Astrocyte (in vitro differentiated cells and primary cell): ENCODE results near the gene COPS6. TPM values are rescaled to one million over a fixed set of nuclear protein-coding genes. Genes with fewer than 3 reads are reported as not detected.

Experiments
- DNase-seq: peaks from one replicate; pipeline ENCODE4 v3.0.0-alpha.2; 2010; ENCODE audit warnings: low read depth
- FAIRE-seq: peaks from 2 replicates; lab custom pipeline; 2011; peaks lifted over from hg19 to GRCh38; lab: Jason Lieb, UNC
- H2AFZ ChIP-seq: 2 replicates; pipeline ENCODE4 v1.6.0; 2012; ENCODE audit warnings: low read depth, low read length, inconsistent platforms
- H3K27ac ChIP-seq: 2 replicates; pipeline ENCODE4 v1.5.1; 2011; ENCODE audit warnings: low read depth, low read length, inconsistent platforms
- H3K27me3 ChIP-seq: 2 replicates; pipeline ENCODE4 v1.6.0; 2011; ENCODE audit warnings: low read length, inconsistent platforms; ENCODE audit not compliant: insufficient read depth
- H3K36me3 ChIP-seq: 2 replicates; pipeline ENCODE4 v1.5.1; 2011; ENCODE audit warnings: low read length, inconsistent platforms; ENCODE audit not compliant: insufficient read depth
- H3K4me1 ChIP-seq: 2 replicates; pipeline ENCODE4 v1.5.1; 2011; ENCODE audit warnings: low read length, inconsistent platforms; ENCODE audit not compliant: insufficient read depth
- H3K4me2 ChIP-seq: 2 replicates; pipeline ENCODE4 v1.6.0; 2012; ENCODE audit warnings: low read length, inconsistent platforms
- H3K4me3 ChIP-seq: 2 replicates; pipeline ENCODE4 v1.5.1; 2011; ENCODE audit warnings: low read depth, mild to moderate bottlenecking, low read length, inconsistent platforms; ENCODE audit not compliant: insufficient read depth
- H3K79me2 ChIP-seq: 2 replicates; pipeline ENCODE4 v1.6.0; 2012; ENCODE audit warnings: mild to moderate bottlenecking, low read length, inconsistent platforms; ENCODE audit not compliant: insufficient read depth
- H3K9ac ChIP-seq: 2 replicates; pipeline ENCODE4 v1.6.0; 2012; ENCODE audit warnings: mild to moderate bottlenecking, low read length, inconsistent platforms
- H3K9me3 ChIP-seq: 2 replicates; pipeline ENCODE4 v1.5.1; 2012; ENCODE audit warnings: low read depth, mild to moderate bottlenecking, low read length, inconsistent platforms; ENCODE audit not compliant: insufficient read depth
- H4K20me1 ChIP-seq: 2 replicates; pipeline ENCODE4 v1.6.0; 2012; ENCODE audit warnings: low read length, inconsistent platforms; ENCODE audit not compliant: insufficient read depth
- H3K27ac Mint-ChIP-seq: one replicate; pipeline ENCODE4 v1.8.0; 2021; ENCODE audit warnings: mild to moderate bottlenecking, mixed read lengths; ENCODE audit not compliant: unreplicated experiment
- H3K27me3 Mint-ChIP-seq: one replicate; pipeline ENCODE4 v1.8.0; 2021; ENCODE audit warnings: low read depth, mixed read lengths; ENCODE audit not compliant: unreplicated experiment
- H3K36me3 Mint-ChIP-seq: one replicate; pipeline ENCODE4 v1.8.0; 2021; ENCODE audit warnings: low read depth, mixed read lengths; ENCODE audit not compliant: unreplicated experiment
- H3K4me1 Mint-ChIP-seq: one replicate; pipeline ENCODE4 v1.8.0; 2021; ENCODE audit warnings: low read depth, mixed read lengths; ENCODE audit not compliant: unreplicated experiment
- H3K4me3 Mint-ChIP-seq: one replicate; pipeline ENCODE4 v1.8.0; 2021; ENCODE audit warnings: mild to moderate bottlenecking, moderate library complexity, mixed read lengths; ENCODE audit not compliant: unreplicated experiment
- H3K9me3 Mint-ChIP-seq: one replicate; pipeline ENCODE4 v1.8.0; 2021; ENCODE audit warnings: mild to moderate bottlenecking, mixed read lengths; ENCODE audit not compliant: unreplicated experiment
- EZH2 ChIP-seq: IDR thresholded peaks from 2 replicates; pipeline ENCODE4 v1.6.1; 2012; ENCODE audit warnings: mild to moderate bottlenecking, low read length, inconsistent platforms; ENCODE audit not compliant: insufficient read depth
- total RNA-seq: library from RNA; stranded (reverse); gene quantifications from 2 replicates; pipeline ENCODE4 v1.2.1, GENCODE V29; 2021
- TF ChIP-seq, protein P1 (sequence below): IDR thresholded peaks from 2 replicates; pipeline ENCODE4 v1.5.1; 2011; ENCODE audit warnings: low read depth, mild to moderate bottlenecking, inconsistent platforms, low read length, moderate library complexity; ENCODE audit not compliant: insufficient read depth

The COPS6 gene
- total RNA-seq, 1 donor from 2014 or later: 95.3 TPM

DNA sequence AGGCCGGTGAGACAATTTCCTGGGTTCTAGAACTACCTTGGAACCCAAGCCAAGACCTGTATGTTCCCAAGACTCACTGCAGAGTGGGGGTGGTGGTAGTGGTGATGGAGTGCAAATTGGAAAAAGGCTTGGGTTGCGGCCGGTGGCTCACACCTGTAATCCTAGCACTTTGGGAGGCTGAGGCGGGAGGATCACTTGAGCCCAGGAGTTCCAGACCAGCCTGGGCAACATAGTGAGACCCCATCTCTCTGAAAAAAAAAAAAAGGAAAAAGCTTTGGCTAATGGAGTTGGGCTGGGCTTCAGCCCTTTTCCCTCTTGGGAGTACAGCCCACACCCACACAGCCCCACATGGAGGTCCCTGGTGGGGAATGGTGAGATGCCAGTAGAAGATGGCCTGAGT, 16.8 kb downstream of the COPS6 start:
- H3K36me3 ChIP-seq: peaks cover 15% of the 10 kb centered on the region
- TF ChIP-seq, protein P1, sequence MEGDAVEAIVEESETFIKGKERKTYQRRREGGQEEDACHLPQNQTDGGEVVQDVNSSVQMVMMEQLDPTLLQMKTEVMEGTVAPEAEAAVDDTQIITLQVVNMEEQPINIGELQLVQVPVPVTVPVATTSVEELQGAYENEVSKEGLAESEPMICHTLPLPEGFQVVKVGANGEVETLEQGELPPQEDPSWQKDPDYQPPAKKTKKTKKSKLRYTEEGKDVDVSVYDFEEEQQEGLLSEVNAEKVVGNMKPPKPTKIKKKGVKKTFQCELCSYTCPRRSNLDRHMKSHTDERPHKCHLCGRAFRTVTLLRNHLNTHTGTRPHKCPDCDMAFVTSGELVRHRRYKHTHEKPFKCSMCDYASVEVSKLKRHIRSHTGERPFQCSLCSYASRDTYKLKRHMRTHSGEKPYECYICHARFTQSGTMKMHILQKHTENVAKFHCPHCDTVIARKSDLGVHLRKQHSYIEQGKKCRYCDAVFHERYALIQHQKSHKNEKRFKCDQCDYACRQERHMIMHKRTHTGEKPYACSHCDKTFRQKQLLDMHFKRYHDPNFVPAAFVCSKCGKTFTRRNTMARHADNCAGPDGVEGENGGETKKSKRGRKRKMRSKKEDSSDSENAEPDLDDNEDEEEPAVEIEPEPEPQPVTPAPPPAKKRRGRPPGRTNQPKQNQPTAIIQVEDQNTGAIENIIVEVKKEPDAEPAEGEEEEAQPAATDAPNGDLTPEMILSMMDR: no peak
- TF ChIP-seq EZH2: no peak

DNA sequence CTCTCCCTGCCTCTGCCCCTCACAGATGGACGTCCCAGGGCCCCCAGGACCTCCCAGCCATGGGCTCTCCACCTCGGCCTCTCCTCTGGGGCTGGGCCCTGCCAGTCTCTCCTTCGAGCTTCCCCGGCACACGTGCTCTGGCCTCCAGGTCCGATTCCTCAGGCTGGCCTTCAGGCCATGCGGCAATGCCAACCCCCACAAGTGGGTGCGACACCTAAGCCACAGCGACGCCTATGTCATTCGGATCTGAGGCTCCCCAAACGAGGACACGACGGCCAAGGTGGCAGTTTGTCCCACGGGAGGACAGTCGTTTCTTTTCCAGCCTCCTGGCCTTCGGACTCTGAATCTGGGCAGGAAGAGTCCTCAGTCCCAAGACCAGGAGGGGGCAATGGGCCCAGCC, 17.9 kb downstream of the COPS6 start:
- Histone ChIP-seq H3K27me3 (no peaks in the 10 kb centered on the region), H2AFZ (no peak overlapping the region), H3K27ac (no peak overlapping the region), H3K4me1 (peaks cover 10% of the 10 kb centered on the region), H4K20me1 (peaks cover 13% of the 10 kb centered on the region), H3K9me3 (no peaks in the 10 kb centered on the region), H3K36me3 (peaks cover 21% of the 10 kb centered on the region), H3K9ac (no peak overlapping the region), H3K4me2 (no peak overlapping the region), H3K79me2 (peaks cover 6% of the 10 kb centered on the region), H3K4me3 (no peak overlapping the region)
- H3K4me1 Mint-ChIP-seq: peaks cover 6% of the 10 kb centered on the region
- DNase-seq (no peak), FAIRE-seq (no peak)
- no peak overlapping the region for H3K4me3 Mint-ChIP-seq
- peaks cover 31% of the 10 kb centered on the region for H3K36me3 Mint-ChIP-seq
- TF ChIP-seq EZH2: no peak
- TF ChIP-seq, protein P1: no peak
- no peaks in the 10 kb centered on the region for H3K9me3 Mint-ChIP-seq
- no peaks in the 10 kb centered on the region for H3K27me3 Mint-ChIP-seq
- peak overlapping the region; percentile 69 for H3K27ac Mint-ChIP-seq

More for the DNA sequence above, 16.8 kb downstream of the COPS6 start:
- Histone ChIP-seq H3K9me3 (no peaks in the 10 kb centered on the region), H3K79me2 (peaks cover 12% of the 10 kb centered on the region), H4K20me1 (peaks cover 13% of the 10 kb centered on the region), H3K4me2 (no peak overlapping the region), H2AFZ (no peak overlapping the region), H3K27ac (no peak overlapping the region), H3K9ac (no peak overlapping the region), H3K4me1 (peaks cover 10% of the 10 kb centered on the region), H3K27me3 (no peaks in the 10 kb centered on the region), H3K4me3 (no peak overlapping the region)
- no peaks in the 10 kb centered on the region for H3K9me3 Mint-ChIP-seq
- DNase-seq: no peak
- peaks cover 6% of the 10 kb centered on the region for H3K4me1 Mint-ChIP-seq
- peaks cover 26% of the 10 kb centered on the region for H3K36me3 Mint-ChIP-seq
- H3K27me3 Mint-ChIP-seq: no peaks in the 10 kb centered on the region
- H3K27ac Mint-ChIP-seq: no peak overlapping the region
- no peak for FAIRE-seq
- no peak overlapping the region for H3K4me3 Mint-ChIP-seq

DNA sequence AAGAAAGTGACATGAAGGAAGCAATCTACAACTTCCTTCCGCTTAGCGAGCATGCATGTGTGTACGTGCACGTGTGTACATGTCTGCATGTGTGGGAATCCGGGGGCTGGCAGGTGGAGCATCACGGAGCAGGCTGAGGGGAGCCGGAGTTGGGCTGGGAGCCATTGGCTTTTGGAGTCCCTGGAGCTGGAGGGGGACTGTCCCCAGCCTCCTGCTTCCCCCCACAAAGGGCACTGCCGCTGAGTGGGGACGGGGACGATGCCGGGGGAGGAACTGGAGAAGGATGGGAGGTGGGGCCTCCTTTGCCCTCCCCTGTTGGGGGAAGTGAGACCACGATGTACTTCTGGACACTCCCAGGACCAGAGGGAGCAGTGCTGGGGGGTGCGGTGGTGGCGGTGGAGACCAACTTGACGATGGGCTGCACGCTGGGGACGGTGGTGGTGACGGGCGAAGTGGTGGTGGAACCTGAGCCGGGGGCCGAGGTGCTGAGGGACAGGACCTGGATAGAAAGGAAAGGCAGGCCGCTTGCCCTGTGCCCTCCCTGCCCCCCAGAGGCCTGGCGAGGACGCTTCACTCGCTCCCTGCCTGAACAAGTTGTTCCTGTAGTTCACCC, 18.5 kb downstream of the COPS6 start:
- peaks cover 4% of the 10 kb centered on the region for H3K79me2 ChIP-seq
- H3K9me3 Mint-ChIP-seq: no peaks in the 10 kb centered on the region
- H3K36me3 Mint-ChIP-seq: peaks cover 33% of the 10 kb centered on the region
- FAIRE-seq (no peak), DNase-seq (no peak)
- TF ChIP-seq, protein P1: no peak
- TF ChIP-seq EZH2: no peak
- H3K9ac ChIP-seq: no peak overlapping the region
- H3K4me2 ChIP-seq: no peak overlapping the region
- no peak overlapping the region for H3K4me3 ChIP-seq
- H3K27me3 ChIP-seq: no peaks in the 10 kb centered on the region
- H3K4me1 ChIP-seq: peaks cover 8% of the 10 kb centered on the region
- peaks cover 6% of the 10 kb centered on the region for H3K4me1 Mint-ChIP-seq
- H2AFZ ChIP-seq: no peak overlapping the region
- peaks cover 21% of the 10 kb centered on the region for H3K36me3 ChIP-seq
- H4K20me1 ChIP-seq: peaks cover 13% of the 10 kb centered on the region
- H3K27ac Mint-ChIP-seq: no peak overlapping the region
- no peak overlapping the region for H3K4me3 Mint-ChIP-seq
- no peaks in the 10 kb centered on the region for H3K27me3 Mint-ChIP-seq
- H3K9me3 ChIP-seq: no peaks in the 10 kb centered on the region
- no peak overlapping the region for H3K27ac ChIP-seq
